ENCODE data around the gene NDST4. TPM values are rescaled to one million over a fixed set of nuclear protein-coding genes. Genes with fewer than 3 reads are reported as not detected.

Gene NDST4
- total RNA-seq, 1 experiment from 2014 or later: 0.13 TPM

DNA sequence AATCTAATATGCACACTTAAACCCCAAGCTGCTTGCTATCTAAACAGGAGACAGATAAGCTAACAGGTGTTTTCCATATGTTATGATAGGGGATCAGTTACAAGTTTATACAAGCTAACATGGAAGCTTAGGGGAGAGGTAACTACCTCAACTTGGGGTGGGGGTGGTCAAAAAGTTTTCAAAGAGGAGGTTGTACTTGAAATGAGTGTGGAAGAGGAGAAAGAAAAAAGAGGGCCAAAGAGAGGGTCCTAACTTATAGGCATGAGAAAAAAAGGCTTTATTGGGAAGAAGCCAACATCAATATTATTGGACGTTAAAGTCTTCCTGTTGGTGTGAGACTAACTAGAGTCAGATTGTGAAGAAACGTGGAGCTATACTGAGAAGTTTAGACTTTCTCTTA is 205.9 kb downstream of the NDST4 start:
- Histone ChIP-seq H3K36me3 (ENCODE audit: control insufficient read depth, insufficient read depth, low read length) (no peaks in the 10 kb centered on the region), H3K4me3 (ENCODE audit: low read depth in 2 of 2, low read length in 2 of 2) (no peak overlapping the region), H3K9me3 (ENCODE audit: control insufficient read depth, insufficient read depth, low read depth, low read length) (no peaks in the 10 kb centered on the region), H3K27ac (ENCODE audit: low read length) (no peak overlapping the region), H3K27me3 (ENCODE audit: control insufficient read depth, insufficient read depth, low read length) (no peaks in the 10 kb centered on the region), H3K4me1 (ENCODE audit: control insufficient read depth, insufficient read depth, low read length) (no peaks in the 10 kb centered on the region)
- ATAC-seq: no peak
- no TSS peak for BruUV-seq (replicated peaks)
- POLR2A ChIA-PET: no interaction called here
- intact Hi-C loops (cut with micrococcal nuclease; ENCODE audit: unreplicated experiment): no loop called here
- TF ChIP-seq SIN3A (IDR thresholded peaks at IDR 0.05; ENCODE audit: borderline replicate concordance, insufficient read depth, low read depth, low read length) (no peak), TCF7L2 (IDR thresholded peaks at IDR 0.05; ENCODE audit: low read depth, low read length) (no peak), POLR2AphosphoS5 (IDR thresholded peaks at IDR 0.05; ENCODE audit: low read depth, low read length) (no peak)
- TF ChIP-seq, protein P1, sequence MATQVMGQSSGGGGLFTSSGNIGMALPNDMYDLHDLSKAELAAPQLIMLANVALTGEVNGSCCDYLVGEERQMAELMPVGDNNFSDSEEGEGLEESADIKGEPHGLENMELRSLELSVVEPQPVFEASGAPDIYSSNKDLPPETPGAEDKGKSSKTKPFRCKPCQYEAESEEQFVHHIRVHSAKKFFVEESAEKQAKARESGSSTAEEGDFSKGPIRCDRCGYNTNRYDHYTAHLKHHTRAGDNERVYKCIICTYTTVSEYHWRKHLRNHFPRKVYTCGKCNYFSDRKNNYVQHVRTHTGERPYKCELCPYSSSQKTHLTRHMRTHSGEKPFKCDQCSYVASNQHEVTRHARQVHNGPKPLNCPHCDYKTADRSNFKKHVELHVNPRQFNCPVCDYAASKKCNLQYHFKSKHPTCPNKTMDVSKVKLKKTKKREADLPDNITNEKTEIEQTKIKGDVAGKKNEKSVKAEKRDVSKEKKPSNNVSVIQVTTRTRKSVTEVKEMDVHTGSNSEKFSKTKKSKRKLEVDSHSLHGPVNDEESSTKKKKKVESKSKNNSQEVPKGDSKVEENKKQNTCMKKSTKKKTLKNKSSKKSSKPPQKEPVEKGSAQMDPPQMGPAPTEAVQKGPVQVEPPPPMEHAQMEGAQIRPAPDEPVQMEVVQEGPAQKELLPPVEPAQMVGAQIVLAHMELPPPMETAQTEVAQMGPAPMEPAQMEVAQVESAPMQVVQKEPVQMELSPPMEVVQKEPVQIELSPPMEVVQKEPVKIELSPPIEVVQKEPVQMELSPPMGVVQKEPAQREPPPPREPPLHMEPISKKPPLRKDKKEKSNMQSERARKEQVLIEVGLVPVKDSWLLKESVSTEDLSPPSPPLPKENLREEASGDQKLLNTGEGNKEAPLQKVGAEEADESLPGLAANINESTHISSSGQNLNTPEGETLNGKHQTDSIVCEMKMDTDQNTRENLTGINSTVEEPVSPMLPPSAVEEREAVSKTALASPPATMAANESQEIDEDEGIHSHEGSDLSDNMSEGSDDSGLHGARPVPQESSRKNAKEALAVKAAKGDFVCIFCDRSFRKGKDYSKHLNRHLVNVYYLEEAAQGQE (IDR thresholded peaks at IDR 0.05; ENCODE audit: insufficient read depth in 1 of 2, low read depth in 2 of 2, low read length in 1 of 2): no peak
- TF ChIP-seq, protein P2, sequence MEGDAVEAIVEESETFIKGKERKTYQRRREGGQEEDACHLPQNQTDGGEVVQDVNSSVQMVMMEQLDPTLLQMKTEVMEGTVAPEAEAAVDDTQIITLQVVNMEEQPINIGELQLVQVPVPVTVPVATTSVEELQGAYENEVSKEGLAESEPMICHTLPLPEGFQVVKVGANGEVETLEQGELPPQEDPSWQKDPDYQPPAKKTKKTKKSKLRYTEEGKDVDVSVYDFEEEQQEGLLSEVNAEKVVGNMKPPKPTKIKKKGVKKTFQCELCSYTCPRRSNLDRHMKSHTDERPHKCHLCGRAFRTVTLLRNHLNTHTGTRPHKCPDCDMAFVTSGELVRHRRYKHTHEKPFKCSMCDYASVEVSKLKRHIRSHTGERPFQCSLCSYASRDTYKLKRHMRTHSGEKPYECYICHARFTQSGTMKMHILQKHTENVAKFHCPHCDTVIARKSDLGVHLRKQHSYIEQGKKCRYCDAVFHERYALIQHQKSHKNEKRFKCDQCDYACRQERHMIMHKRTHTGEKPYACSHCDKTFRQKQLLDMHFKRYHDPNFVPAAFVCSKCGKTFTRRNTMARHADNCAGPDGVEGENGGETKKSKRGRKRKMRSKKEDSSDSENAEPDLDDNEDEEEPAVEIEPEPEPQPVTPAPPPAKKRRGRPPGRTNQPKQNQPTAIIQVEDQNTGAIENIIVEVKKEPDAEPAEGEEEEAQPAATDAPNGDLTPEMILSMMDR (IDR thresholded peaks at IDR 0.05): no peak
- CTCF ChIA-PET: no interaction called here
- in situ Hi-C loops (cut with HindIII; ENCODE audit: low pct_unique_long_range_greater_than_20kb, low sequenced_read_pairs): no loop called here
- no peak for DNase-seq (ENCODE audit: low read depth, low spot score)

DNA sequence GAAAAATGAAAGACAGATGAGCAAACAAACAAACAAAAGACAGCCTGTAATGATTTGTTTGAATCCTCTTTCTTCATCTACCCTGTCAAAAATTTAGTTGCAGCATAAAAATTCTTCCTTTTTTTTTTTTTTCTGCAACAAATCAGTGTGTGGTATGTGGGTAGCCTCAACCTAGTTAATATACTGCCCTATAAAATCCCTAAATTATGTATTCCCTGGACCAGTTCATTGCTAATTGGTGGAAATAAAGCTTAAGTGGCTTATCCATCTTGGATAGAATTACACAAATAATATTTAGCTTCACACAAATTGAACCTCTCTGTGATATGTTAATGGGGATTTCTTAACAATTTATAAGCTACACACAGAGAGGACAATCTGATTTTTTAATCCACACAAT is 208.4 kb downstream of the NDST4 start:
- no TSS peak for BruUV-seq (replicated peaks)
- POLR2A ChIA-PET: no interaction called here
- in situ Hi-C loops (cut with HindIII; ENCODE audit: low pct_unique_long_range_greater_than_20kb, low sequenced_read_pairs): no loop called here
- Histone ChIP-seq H3K27ac (ENCODE audit: low read length) (no peak overlapping the region), H3K36me3 (ENCODE audit: control insufficient read depth, insufficient read depth, low read length) (no peaks in the 10 kb centered on the region), H3K4me3 (ENCODE audit: low read depth in 2 of 2, low read length in 2 of 2) (no peak overlapping the region), H3K4me1 (ENCODE audit: control insufficient read depth, insufficient read depth, low read length) (no peaks in the 10 kb centered on the region), H3K27me3 (ENCODE audit: control insufficient read depth, insufficient read depth, low read length) (no peaks in the 10 kb centered on the region), H3K9me3 (ENCODE audit: control insufficient read depth, insufficient read depth, low read depth, low read length) (no peaks in the 10 kb centered on the region)
- CTCF ChIA-PET: no interaction called here
- DNase-seq (ENCODE audit: low read depth, low spot score) (no peak), ATAC-seq (no peak)
- TF ChIP-seq POLR2AphosphoS5 (IDR thresholded peaks at IDR 0.05; ENCODE audit: low read depth, low read length): no peak
- no peak for TF ChIP-seq SIN3A (IDR thresholded peaks at IDR 0.05; ENCODE audit: borderline replicate concordance, insufficient read depth, low read depth, low read length)
- TF ChIP-seq, protein P2 (IDR thresholded peaks at IDR 0.05): no peak
- TF ChIP-seq, protein P1 (IDR thresholded peaks at IDR 0.05; ENCODE audit: insufficient read depth in 1 of 2, low read depth in 2 of 2, low read length in 1 of 2): no peak
- no peak for TF ChIP-seq TCF7L2 (IDR thresholded peaks at IDR 0.05; ENCODE audit: low read depth, low read length)
- intact Hi-C loops (cut with micrococcal nuclease; ENCODE audit: unreplicated experiment): no loop called here
